HCT116 (cell line): ENCODE measurements around the gene MTUS2. TPM values are rescaled to one million over a fixed set of nuclear protein-coding genes. Genes with fewer than 3 reads are reported as not detected.

Experiments used
- ATAC-seq: fragments of 200-7000 bp; cut with Tn5 transposase; 2 replicates; pipeline ENCODE4 v1.9.1; 2020; ENCODE audit warnings: mild to moderate bottlenecking, moderate library complexity
- BruUV-seq: library from RNA; stranded (reverse); fragments of 400-500 nt; replicated peaks from 2 replicates; lab custom pipeline; 2021; lab: Mats Ljungman, UMichigan
- CTCF ChIA-PET: fragments of 300-600 bp; sonication (Branson Sonifier 250); formaldehyde crosslinking; loops from one replicate; lab custom pipeline; 2021; ENCODE audit warnings: antibody characterized with exemption; lab: Charles Lee
- POLR2A ChIA-PET: fragments of 300-600, 350-600 bp; sonication (Branson Sonifier 250); formaldehyde crosslinking; loops from one replicate; lab custom pipeline; 2021; ENCODE audit warnings: antibody characterized with exemption; lab: Charles Lee
- RAD21 ChIA-PET, 2 experiments: fragments of 300-600 bp; sonication (Branson Sonifier 250); formaldehyde crosslinking; loops; one replicate each; lab custom pipeline; 2023; ENCODE audit warnings: low total read pairs in 2 of 2; ENCODE audit not compliant: uncharacterized antibody in 2 of 2, unreplicated experiment in 2 of 2, low non-redundant PET in 1 of 2; lab: Charles Lee
- DNase-seq: peaks from one replicate; pipeline ENCODE4 v3.0.0-alpha.2; 2010; ENCODE audit warnings: low read depth, low spot score
- H2AFZ ChIP-seq: fragments of 200-600 bp; shearing (Covaris generic), sonication (generic); 2 replicates; pipeline ENCODE4 v1.6.1; 2017; ENCODE audit warnings: low read depth, mixed run types, mixed read lengths, antibody characterized with exemption, low read length; ENCODE audit not compliant: poor library complexity, severe bottlenecking
- H3K27ac ChIP-seq: 2 replicates; pipeline ENCODE4 v1.5.1; 2012; ENCODE audit warnings: low read depth, low read length
- H3K27me3 ChIP-seq: fragments of 200-600 bp; sonication (generic); 2 replicates; pipeline ENCODE4 v1.6.1; 2016; ENCODE audit warnings: mixed run types, low read length, mixed read lengths; ENCODE audit not compliant: insufficient read depth
- H3K36me3 ChIP-seq, 2 experiments: fragments of 200-500 bp in 1 of 2; fragments of 200-600 bp in 1 of 2; sonication (Bioruptor generic) in 1 of 2; sonication (generic) in 1 of 2; 2 replicates each; pipeline versions ENCODE4 v1.5.1 to v1.6.1; 2014 to 2016; ENCODE audit warnings: low read length in 2 of 2, inconsistent platforms in 1 of 2, mixed read lengths in 1 of 2, mixed run types in 1 of 2; ENCODE audit not compliant: insufficient read depth in 2 of 2, control insufficient read depth in 1 of 2
- H3K4me1 ChIP-seq, 2 experiments: fragments of 200-600 bp in 1 of 2; sonication (generic) in 1 of 2; 2 replicates each; pipeline versions ENCODE4 v1.5.1 to v1.6.1; 2012 to 2017; ENCODE audit warnings: low read length in 2 of 2, inconsistent platforms in 1 of 2, mild to moderate bottlenecking in 1 of 2, mixed read lengths in 1 of 2, mixed run types in 1 of 2, moderate library complexity in 1 of 2; ENCODE audit not compliant: insufficient read depth in 2 of 2, control insufficient read depth in 1 of 2
- H3K4me2 ChIP-seq: fragments of 200-600 bp; sonication (generic); 2 replicates; pipeline ENCODE4 v1.6.1; 2017; ENCODE audit warnings: mixed run types, low read length, mixed read lengths
- H3K4me3 ChIP-seq, 2 experiments: fragments of 200-600 bp in 1 of 2; sonication (generic) in 1 of 2; replicated peaks in 1 of 2; 2 replicates each; pipeline ENCODE4 v1.5.1; 2011 to 2016; ENCODE audit warnings: low read length in 2 of 2, control low read depth in 1 of 2, low read depth in 1 of 2, mild to moderate bottlenecking in 1 of 2, mixed read lengths in 1 of 2, mixed run types in 1 of 2
- H3K79me2 ChIP-seq: fragments of 200-600 bp; sonication (generic); 2 replicates; pipeline ENCODE4 v1.6.1; 2017; ENCODE audit warnings: mild to moderate bottlenecking, mixed run types, low read length, moderate library complexity, mixed read lengths; ENCODE audit not compliant: insufficient read depth
- H3K9ac ChIP-seq: fragments of 200-600 bp; sonication (generic); 2 replicates; pipeline ENCODE4 v1.6.1; 2016; ENCODE audit warnings: low read length, mixed read lengths
- H3K9me2 ChIP-seq: fragments of 200-600 bp; sonication (generic), shearing (Covaris generic); 2 replicates; pipeline ENCODE4 v1.6.1; 2017; ENCODE audit warnings: mixed run types, mild to moderate bottlenecking, moderate library complexity; ENCODE audit not compliant: insufficient read depth
- H3K9me3 ChIP-seq, 2 experiments: fragments of 200-500 bp in 1 of 2; fragments of 200-600 bp in 1 of 2; sonication (Bioruptor generic) in 1 of 2; sonication (generic) in 1 of 2; 2 replicates each; pipeline ENCODE4 v1.6.1; 2014 to 2017; ENCODE audit warnings: low read length in 2 of 2, mixed read lengths in 2 of 2, inconsistent platforms in 1 of 2, low read depth in 1 of 2, mild to moderate bottlenecking in 1 of 2, mixed run types in 1 of 2, moderate library complexity in 1 of 2; ENCODE audit not compliant: control insufficient read depth in 1 of 2, insufficient read depth in 1 of 2
- H4K20me1 ChIP-seq: fragments of 200-600 bp; sonication (generic), shearing (Covaris generic); 2 replicates; pipeline ENCODE4 v1.6.1; 2017; ENCODE audit warnings: mixed run types, mild to moderate bottlenecking, moderate library complexity; ENCODE audit not compliant: insufficient read depth
- EGR1 ChIP-seq: IDR thresholded peaks from 2 replicates; pipeline ENCODE4 v1.6.1; 2012; ENCODE audit warnings: low read depth
- ELF1 ChIP-seq: IDR thresholded peaks from 2 replicates; pipeline ENCODE4 v1.6.1; 2012; ENCODE audit warnings: low read depth, borderline replicate concordance
- EZH2 ChIP-seq: fragments of 200-600 bp; sonication (generic); IDR thresholded peaks from 2 replicates; pipeline ENCODE4 v1.6.1; 2017; ENCODE audit warnings: antibody characterized with exemption, mixed run types
- JUND ChIP-seq: IDR thresholded peaks from 2 replicates; pipeline ENCODE4 v1.6.1; 2012
- POLR2A ChIP-seq: IDR thresholded peaks from 2 replicates; pipeline ENCODE4 v1.7.0; 2011; ENCODE audit warnings: borderline replicate concordance; ENCODE audit not compliant: insufficient read depth, insufficient read length; ENCODE audit errors: extremely low read depth
- RAD21 ChIP-seq: IDR thresholded peaks from 2 replicates; pipeline ENCODE4 v1.6.1; 2012; ENCODE audit warnings: low read depth, mild to moderate bottlenecking
- SP1 ChIP-seq: IDR thresholded peaks from 2 replicates; pipeline ENCODE4 v1.6.1; 2012; ENCODE audit warnings: low read depth
- ZFX ChIP-seq: fragments of 450-650 bp; IDR thresholded peaks from 2 replicates; pipeline ENCODE4 v1.6.1; 2017
- ZNF274 ChIP-seq: fragments of 200-500 bp; sonication (Bioruptor generic); IDR thresholded peaks from 2 replicates; pipeline ENCODE4 v1.6.1; 2014; ENCODE audit warnings: mild to moderate bottlenecking, low read depth, low read length, inconsistent platforms
- intact Hi-C: fragments of 100-400 bp; cut with micrococcal nuclease; formaldehyde crosslinking; loops from 2 replicates; pipeline ENCODE4 v1.10.0; 2022
- total RNA-seq: library from RNA; stranded (reverse); gene quantifications from one replicate; pipeline ENCODE4 v1.2.1, GENCODE V29; 2021; ENCODE audit not compliant: unreplicated experiment
- TF ChIP-seq, protein P1 (sequence below), 3 experiments: fragments of 200-600 bp in 1 of 3; sonication (generic) in 1 of 3; IDR thresholded peaks in 2 of 3; conservative IDR thresholded peaks in 1 of 3; 2 replicates each; pipeline ENCODE4 v1.5.1; 2012 to 2017; ENCODE audit warnings: low read depth in 2 of 3, low read length in 2 of 3, antibody characterized with exemption in 1 of 3, borderline replicate concordance in 1 of 3, control low read depth in 1 of 3, mild to moderate bottlenecking in 1 of 3, mixed read lengths in 1 of 3, mixed run types in 1 of 3, moderate library complexity in 1 of 3; ENCODE audit not compliant: insufficient read depth in 1 of 3

Gene MTUS2
- total RNA-seq, 1 experiment from 2014 or later, result 0.02 TPM

DNA sequence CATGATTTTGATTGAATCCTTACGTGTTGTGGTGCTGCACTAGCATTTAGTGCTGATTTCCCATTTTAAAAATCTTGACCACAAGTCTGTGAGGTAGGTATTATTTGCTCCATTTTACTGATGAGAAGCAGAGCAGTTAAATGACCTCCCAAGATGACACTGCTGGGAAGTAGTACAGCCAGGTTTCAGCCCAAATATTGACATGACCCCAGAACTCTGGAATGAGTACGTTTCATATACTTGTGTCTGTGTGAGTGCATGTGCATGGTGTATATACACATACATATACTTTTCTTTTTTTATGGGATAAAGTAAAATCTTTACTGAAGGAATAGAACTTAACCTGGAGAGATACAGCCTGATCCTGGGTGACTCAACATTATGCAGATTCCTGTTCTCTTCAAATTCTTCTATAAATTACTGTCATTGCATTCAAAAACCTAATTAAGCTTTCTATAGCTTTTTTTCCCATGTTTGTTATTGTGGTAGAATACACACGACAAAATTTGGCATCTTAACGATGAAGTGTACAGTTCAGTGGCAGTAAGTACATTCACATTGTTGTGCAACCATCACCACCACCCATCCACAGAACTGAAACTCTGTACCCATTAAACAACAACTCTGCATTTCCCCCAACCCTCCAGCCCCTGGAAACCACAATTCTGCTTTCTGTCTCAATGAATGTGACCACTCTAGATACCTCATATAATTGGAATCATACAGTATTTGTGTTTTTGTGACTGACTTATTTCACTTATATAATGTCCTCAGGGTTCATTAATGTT is 311.9 kb downstream of the MTUS2 start (continued):
- no peak for TF ChIP-seq ZNF274
- TF ChIP-seq EZH2, result no peak

DNA sequence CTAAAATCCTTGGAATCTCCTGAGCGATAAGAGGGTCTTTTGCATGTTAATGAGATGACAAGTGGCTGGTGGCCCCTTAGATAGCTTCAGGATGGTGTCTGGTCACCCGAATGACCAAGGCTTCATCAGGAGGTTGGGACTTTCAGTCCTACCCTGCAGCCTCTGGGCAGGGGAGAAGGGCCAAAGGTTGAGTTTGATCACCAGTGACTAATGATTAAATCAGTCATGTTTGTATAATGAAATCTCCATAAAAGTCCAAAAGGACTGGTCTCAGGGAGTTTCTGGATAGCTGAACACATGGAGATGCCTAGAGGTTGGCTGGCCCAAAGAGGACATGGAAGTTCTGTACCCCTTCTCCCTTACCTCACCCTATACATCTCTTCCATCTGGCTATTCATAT is 316.2 kb downstream of the MTUS2 start:
- H3K4me2 ChIP-seq, result no peak overlapping the region
- no peak for ATAC-seq
- CTCF ChIA-PET, result no interaction called here
- no peaks in the 10 kb centered on the region for H4K20me1 ChIP-seq
- H3K79me2 ChIP-seq, result no peaks in the 10 kb centered on the region
- RAD21 ChIA-PET, result no interaction called here
- intact Hi-C loops, result no loop called here
- H2AFZ ChIP-seq, result no peak overlapping the region
- H3K4me1 ChIP-seq, result no peaks in the 10 kb centered on the region
- no peaks in the 10 kb centered on the region for H3K27me3 ChIP-seq
- H3K9me3 ChIP-seq, result no peaks in the 10 kb centered on the region
- H3K9ac ChIP-seq, result no peak overlapping the region
- POLR2A ChIA-PET, result no interaction called here
- H3K36me3 ChIP-seq, result no peaks in the 10 kb centered on the region
- DNase-seq, result no peak
- no peak overlapping the region for H3K4me3 ChIP-seq
- H3K9me2 ChIP-seq, result no peaks in the 10 kb centered on the region
- BruUV-seq, result no TSS peak
- no peak overlapping the region for H3K27ac ChIP-seq
- TF ChIP-seq ZFX (no peak), SP1 (no peak), EZH2 (no peak), POLR2A (no peak), EGR1 (no peak), RAD21 (no peak), JUND (no peak), ELF1 (no peak)
- TF ChIP-seq, protein P1, sequence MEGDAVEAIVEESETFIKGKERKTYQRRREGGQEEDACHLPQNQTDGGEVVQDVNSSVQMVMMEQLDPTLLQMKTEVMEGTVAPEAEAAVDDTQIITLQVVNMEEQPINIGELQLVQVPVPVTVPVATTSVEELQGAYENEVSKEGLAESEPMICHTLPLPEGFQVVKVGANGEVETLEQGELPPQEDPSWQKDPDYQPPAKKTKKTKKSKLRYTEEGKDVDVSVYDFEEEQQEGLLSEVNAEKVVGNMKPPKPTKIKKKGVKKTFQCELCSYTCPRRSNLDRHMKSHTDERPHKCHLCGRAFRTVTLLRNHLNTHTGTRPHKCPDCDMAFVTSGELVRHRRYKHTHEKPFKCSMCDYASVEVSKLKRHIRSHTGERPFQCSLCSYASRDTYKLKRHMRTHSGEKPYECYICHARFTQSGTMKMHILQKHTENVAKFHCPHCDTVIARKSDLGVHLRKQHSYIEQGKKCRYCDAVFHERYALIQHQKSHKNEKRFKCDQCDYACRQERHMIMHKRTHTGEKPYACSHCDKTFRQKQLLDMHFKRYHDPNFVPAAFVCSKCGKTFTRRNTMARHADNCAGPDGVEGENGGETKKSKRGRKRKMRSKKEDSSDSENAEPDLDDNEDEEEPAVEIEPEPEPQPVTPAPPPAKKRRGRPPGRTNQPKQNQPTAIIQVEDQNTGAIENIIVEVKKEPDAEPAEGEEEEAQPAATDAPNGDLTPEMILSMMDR (IDR thresholded peaks at IDR 0.05 in 2 of 3, conservative IDR thresholded peaks at IDR 0.05 in 1 of 3; ENCODE audit: borderline replicate concordance in 1 of 3, insufficient read depth in 1 of 3, low read depth in 2 of 3, low read length in 2 of 3), result no peak
